SK-N-SH treated with all-trans-retinoic acid at 6 μM for 48 hours (cell line): ENCODE data around the gene OPRM1.

ENCODE experiments used
- BACH2 ChIP-seq: fragments of 250-450 bp; sonication (Bioruptor Pico); IDR thresholded peaks from 2 replicates; pipeline ENCODE4 v1.9.0; 2021; ENCODE audit warnings: mild to moderate bottlenecking, borderline replicate concordance
- CSDC2 ChIP-seq: fragments of 250-450 bp; sonication (Bioruptor Pico); IDR thresholded peaks from 2 replicates; pipeline ENCODE4 v1.5.0; 2020; ENCODE audit warnings: mild to moderate bottlenecking, moderate library complexity
- OSR1 ChIP-seq: fragments of 250-450 bp; sonication (Bioruptor Pico); IDR thresholded peaks from 2 replicates; pipeline ENCODE4 v1.8.0; 2022; ENCODE audit warnings: moderate library complexity, mild to moderate bottlenecking, inconsistent platforms
- PATZ1 ChIP-seq: fragments of 250-450 bp; sonication (Bioruptor Pico); IDR thresholded peaks from 2 replicates; pipeline ENCODE4 v1.8.0; 2020; ENCODE audit warnings: mild to moderate bottlenecking, moderate library complexity, borderline replicate concordance
- PPARA ChIP-seq: fragments of 250-450 bp; sonication (Bioruptor Pico); IDR thresholded peaks from 2 replicates; pipeline ENCODE4 v1.5.0; 2020; ENCODE audit warnings: mild to moderate bottlenecking, borderline replicate concordance
- TCF4 ChIP-seq: fragments of 250-450 bp; sonication (Bioruptor Pico); IDR thresholded peaks from 2 replicates; pipeline ENCODE4 v1.8.0; 2021; ENCODE audit warnings: mild to moderate bottlenecking, moderate library complexity, borderline replicate concordance
- TOX ChIP-seq: fragments of 250-450 bp; sonication (Bioruptor Pico); IDR thresholded peaks from 2 replicates; pipeline ENCODE4 v1.8.0; 2021; ENCODE audit warnings: mild to moderate bottlenecking, moderate library complexity, borderline replicate concordance
- TSHZ2 ChIP-seq: fragments of 250-450 bp; sonication (Bioruptor Pico); IDR thresholded peaks from 2 replicates; pipeline ENCODE4 v1.5.0; 2020; ENCODE audit warnings: mild to moderate bottlenecking, moderate library complexity
- ZC3H10 ChIP-seq: fragments of 250-450 bp; sonication (Bioruptor Pico); IDR thresholded peaks from 2 replicates; pipeline ENCODE4 v1.5.1; 2021; ENCODE audit warnings: mild to moderate bottlenecking, moderate library complexity
- ZFP30 ChIP-seq: fragments of 450-650 bp; formaldehyde crosslinking; IDR thresholded peaks from 2 replicates; pipeline ENCODE4 v1.5.0; 2022; ENCODE audit warnings: mild to moderate bottlenecking, moderate library complexity
- ZNF565 ChIP-seq: fragments of 450-650 bp; formaldehyde crosslinking; conservative IDR thresholded peaks from 2 replicates; pipeline ENCODE4 v1.5.0; 2020; ENCODE audit warnings: low read depth, mild to moderate bottlenecking, moderate library complexity
- TF ChIP-seq, protein P1 (sequence below): fragments of 250-450 bp; sonication (Bioruptor Pico); IDR thresholded peaks from 2 replicates; pipeline ENCODE4 v1.5.1; 2021; ENCODE audit warnings: mild to moderate bottlenecking, moderate library complexity
- TF ChIP-seq, protein P2 (sequence below): fragments of 250-450 bp; sonication (Bioruptor Pico); IDR thresholded peaks from 2 replicates; pipeline ENCODE4 v1.8.0; 2021; ENCODE audit warnings: low read depth, mild to moderate bottlenecking, moderate library complexity, borderline replicate concordance
- TF ChIP-seq, protein P3 (sequence below): fragments of 250-450 bp; sonication (Bioruptor Pico); IDR thresholded peaks from 2 replicates; pipeline ENCODE4 v1.5.1; 2020; ENCODE audit warnings: low read depth, mild to moderate bottlenecking, moderate library complexity

DNA sequence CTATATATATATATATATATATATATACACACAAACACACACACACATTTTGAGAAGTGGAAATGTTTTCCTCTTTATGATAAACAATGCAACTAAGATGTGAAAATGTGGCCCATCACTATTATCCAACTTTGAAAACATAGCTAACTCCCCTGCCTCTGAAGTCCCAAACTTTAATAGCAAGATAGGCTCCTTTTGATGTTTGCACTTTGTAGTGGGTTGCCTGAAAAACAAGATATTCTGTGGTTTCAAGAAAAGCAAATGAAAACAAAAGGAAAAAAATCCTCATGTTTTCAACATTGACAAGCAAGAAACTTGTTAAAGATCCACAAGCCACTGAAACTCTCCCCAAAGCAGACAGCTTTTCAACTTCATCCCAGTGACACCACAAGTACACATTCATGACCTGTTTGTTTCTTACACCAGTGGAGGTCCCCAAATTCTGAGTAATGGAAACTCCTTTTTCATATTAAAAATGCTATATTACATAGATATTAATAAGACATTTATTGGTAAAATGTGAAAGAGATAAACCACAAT is 227.6 kb downstream of the OPRM1 start:
- TF ChIP-seq ZNF565 (CRISPR knock-in tag) = no peak
- no peak for TF ChIP-seq PATZ1 (CRISPR knock-in tag)
- no peak for TF ChIP-seq TOX (CRISPR knock-in tag)
- no peak for TF ChIP-seq TSHZ2
- no peak for TF ChIP-seq CSDC2
- TF ChIP-seq, protein P1, sequence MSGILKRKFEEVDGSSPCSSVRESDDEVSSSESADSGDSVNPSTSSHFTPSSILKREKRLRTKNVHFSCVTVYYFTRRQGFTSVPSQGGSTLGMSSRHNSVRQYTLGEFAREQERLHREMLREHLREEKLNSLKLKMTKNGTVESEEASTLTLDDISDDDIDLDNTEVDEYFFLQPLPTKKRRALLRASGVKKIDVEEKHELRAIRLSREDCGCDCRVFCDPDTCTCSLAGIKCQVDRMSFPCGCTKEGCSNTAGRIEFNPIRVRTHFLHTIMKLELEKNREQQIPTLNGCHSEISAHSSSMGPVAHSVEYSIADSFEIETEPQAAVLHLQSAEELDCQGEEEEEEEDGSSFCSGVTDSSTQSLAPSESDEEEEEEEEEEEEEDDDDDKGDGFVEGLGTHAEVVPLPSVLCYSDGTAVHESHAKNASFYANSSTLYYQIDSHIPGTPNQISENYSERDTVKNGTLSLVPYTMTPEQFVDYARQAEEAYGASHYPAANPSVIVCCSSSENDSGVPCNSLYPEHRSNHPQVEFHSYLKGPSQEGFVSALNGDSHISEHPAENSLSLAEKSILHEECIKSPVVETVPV (CRISPR knock-in tag) = no peak
- TF ChIP-seq, protein P2, sequence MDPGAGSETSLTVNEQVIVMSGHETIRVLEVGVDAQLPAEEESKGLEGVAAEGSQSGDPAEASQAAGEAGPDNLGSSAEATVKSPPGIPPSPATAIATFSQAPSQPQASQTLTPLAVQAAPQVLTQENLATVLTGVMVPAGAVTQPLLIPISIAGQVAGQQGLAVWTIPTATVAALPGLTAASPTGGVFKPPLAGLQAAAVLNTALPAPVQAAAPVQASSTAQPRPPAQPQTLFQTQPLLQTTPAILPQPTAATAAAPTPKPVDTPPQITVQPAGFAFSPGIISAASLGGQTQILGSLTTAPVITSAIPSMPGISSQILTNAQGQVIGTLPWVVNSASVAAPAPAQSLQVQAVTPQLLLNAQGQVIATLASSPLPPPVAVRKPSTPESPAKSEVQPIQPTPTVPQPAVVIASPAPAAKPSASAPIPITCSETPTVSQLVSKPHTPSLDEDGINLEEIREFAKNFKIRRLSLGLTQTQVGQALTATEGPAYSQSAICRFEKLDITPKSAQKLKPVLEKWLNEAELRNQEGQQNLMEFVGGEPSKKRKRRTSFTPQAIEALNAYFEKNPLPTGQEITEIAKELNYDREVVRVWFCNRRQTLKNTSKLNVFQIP (CRISPR knock-in tag) = no peak
- no peak for TF ChIP-seq OSR1
- TF ChIP-seq PPARA (CRISPR knock-in tag) = no peak
- TF ChIP-seq, protein P3, sequence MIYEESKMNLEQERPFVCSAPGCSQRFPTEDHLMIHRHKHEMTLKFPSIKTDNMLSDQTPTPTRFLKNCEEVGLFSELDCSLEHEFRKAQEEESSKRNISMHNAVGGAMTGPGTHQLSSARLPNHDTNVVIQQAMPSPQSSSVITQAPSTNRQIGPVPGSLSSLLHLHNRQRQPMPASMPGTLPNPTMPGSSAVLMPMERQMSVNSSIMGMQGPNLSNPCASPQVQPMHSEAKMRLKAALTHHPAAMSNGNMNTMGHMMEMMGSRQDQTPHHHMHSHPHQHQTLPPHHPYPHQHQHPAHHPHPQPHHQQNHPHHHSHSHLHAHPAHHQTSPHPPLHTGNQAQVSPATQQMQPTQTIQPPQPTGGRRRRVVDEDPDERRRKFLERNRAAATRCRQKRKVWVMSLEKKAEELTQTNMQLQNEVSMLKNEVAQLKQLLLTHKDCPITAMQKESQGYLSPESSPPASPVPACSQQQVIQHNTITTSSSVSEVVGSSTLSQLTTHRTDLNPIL (CRISPR knock-in tag) = no peak
- no peak for TF ChIP-seq ZC3H10 (CRISPR knock-in tag)
- TF ChIP-seq TCF4 (CRISPR knock-in tag) = no peak
- TF ChIP-seq ZFP30 (CRISPR knock-in tag) = no peak
- no peak for TF ChIP-seq BACH2 (CRISPR knock-in tag)
